Measurements from ENCODE around the gene RBM6.

GRCh38 chr3:50119786-50120185 lies 179.8 kb downstream of the RBM6 start:
- TF ChIP-seq CTCF (conservative IDR thresholded peaks at IDR 0.05 in 1 of 2, IDR thresholded peaks at IDR 0.05 in 1 of 2; ENCODE audit: low read depth in 1 of 2, low read length in 2 of 2): no peak
- TF ChIP-seq EZH2 (IDR thresholded peaks at IDR 0.05; ENCODE audit: low read length, missing control alignments): no peak

Data from fibroblast of lung (primary cell).